ENCODE results near the gene SOX6.

DNA sequence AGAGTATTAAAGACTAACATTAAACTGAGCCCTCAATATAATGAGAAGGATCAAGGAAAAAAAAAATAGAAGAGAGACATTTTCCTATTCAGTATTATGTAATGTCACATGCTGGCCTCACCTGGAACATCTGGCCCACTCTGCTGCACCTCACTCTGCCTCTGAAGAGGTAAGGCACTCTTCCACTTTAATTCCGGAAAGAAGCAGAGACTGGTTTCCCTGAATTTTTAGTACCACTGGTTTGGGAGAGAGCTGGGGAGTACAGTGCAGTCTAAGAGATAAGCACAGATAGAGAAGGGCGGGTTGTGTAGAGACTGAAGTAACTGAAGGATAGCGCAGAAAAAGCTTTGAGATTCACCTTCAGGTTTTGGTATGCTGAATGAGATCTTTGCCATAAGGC, 178.7 kb downstream of the SOX6 start:
- TF ChIP-seq TAF1 (IDR thresholded peaks at IDR 0.05; ENCODE audit: low read depth, low read length) (no peak), POLR2AphosphoS5 (IDR thresholded peaks at IDR 0.05; ENCODE audit: low read depth, low read length) (no peak), POLR2A (IDR thresholded peaks at IDR 0.05; ENCODE audit: low read depth, low read length) (no peak)

All from GM12891 (cell line).